GM19328 (cell line): Measurements from ENCODE around the gene ZBTB37.
"Not testable (repeated sequence)": the region's sequence is repeated elsewhere in the genome, so short reads cannot be mapped to it uniquely, and the experiment has no call there.

Source experiments
- ATAC-seq: cut with Tn5 transposase; IDR thresholded peaks from one replicate; pipeline ENCODE4 v1.9.1; 2021; ENCODE audit warnings: mild to moderate bottlenecking, moderate library complexity; ENCODE audit not compliant: unreplicated experiment

ZBTB37 gene

DNA sequence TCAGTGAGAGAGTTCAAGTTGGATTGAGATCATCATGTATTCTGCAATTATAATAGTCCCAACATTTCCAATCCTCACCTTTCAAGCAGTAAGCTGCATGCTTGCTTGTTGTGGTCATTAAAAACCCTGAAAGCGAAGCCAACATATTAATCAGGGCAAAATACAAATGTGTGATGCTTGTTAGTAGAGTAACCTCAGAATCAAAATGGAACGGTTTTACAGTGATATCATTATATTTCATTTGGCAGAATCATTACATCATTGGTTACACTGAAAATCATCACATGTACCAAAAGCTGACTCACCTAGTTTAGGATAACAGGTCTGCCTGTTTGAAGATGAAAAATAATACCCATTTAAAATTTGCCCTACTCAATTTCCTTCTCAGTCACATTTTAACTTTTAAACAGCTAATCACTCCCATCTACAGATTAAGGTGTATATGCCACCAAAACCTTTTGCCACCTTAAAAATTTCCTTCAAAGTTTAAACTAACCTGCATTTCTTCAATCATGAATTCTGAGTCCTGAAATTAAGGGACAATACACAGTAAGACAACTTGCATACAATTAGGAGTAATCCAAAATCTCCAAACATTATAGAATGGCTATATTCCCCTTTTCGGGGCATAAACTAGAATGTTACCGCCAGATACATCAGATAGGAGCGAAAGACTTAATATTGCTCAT, 3.9 kb upstream of the ZBTB37 start:
- no peak for ATAC-seq

DNA sequence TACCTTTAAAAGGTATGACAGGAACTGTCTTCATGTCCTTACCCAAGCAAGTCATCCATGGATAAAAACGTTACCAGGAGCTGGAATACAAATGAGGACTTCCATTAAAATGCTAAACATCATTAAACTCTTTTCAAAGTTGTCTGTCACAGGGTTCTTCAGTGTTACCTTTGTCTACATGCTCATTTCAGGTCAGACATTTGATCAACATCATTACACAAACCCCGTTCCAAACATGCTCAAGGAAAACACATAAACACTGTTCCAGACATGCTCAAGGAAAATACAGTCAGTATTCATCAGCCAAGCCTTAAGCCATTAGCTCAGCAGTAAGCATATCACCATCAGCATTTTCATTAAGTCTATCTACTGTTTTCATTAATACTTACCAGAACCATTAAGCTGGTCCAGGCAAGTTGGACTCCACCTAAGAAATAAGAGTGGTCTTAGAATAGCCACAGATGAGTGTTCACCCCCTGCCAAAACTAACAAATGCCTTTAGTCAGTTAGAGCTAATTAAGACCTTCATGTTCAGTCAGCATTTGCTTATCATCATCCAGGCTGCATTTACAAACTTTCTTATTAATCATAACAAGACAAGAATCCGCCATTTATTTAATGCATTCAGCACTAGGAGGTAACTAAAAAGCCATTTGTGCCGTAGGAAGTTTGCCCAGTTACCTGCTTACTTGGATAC, 2.6 kb upstream of the ZBTB37 start:
- ATAC-seq: no peak

DNA sequence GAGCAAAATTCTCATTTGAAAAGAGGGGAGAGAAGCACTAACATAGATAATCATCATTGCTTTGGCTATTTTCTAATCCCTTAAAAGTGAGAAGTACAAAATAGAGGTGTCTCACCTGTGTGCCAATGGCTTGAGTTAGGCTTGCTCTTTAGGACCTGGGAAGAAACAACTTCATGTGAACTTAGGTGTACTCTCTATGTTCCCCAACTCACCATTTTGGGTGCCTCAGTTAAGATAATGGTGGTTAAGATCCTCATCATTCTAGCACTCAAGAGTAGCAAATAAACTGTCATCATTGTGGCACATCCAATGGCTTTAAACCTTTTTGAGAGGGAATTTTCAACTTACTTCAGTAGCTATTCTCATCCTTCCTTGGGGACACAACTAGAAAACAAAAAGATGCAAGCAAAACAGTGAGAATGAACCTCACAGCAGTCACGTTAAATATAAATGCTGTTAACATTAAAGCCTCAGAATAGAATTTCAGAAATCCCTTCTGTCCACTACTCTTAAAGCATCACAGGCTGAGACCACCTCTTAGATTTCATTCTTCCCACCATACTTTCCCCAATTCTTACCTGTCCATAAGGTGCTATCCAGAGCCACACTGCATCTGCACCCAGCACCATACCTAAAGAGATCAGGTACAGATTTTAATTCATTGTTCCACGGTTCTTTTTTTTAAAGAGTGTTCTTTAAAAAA, 1.6 kb upstream of the ZBTB37 start:
- ATAC-seq: no peak

DNA sequence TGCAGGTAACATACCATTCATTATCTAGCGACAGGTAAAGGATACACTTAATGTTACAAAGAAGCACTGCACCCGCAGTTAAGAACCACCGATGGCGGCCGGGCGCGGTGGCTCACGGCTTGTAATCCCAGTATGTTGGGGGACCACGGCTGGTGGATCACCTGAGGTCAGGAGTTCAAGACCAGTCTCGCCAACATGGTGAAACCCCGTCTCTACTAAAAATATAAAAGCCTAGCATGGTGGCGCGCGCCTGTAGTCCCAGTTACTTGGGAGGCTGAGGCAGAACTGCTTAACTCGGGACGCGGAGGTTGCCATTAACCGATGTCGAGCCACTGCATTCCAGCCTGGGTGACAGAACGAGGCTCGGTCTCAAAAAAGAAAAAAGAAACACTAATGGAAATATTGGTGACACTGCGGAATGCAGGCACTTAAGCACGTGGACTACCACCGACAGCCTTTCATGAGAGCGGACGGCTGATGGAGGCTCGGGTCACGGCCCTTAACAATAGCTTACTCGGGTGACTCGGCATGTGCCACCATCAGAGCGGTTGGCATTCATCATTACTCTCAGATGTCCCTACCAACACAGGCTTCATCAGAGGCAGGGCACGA, 933 bp upstream of the ZBTB37 start:
- ATAC-seq: no peak

DNA sequence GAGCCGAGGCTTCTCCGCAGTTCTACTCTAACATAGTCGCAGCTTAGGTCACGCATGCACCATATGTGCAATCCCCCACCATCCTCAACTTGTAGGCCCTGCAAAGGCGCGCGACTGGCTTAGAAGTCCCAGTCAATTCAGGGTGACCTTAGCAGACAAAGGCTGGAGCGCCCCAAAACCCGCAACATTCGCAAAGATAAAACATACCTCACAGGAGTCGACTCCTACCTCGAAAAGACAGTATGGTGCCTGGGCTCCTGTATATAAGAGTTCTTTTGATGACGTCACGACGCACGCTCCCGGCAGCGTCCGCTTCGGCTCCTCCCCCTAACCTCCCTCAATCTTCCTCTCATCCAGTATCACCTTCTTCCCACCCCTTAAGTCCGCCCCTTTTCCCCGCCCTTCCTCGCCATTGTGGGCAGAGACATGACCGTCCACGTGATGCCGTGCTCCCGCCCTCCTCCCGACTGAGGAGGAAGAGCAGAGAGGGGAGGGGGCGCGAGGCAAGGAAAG, 371 bp upstream of the ZBTB37 start, which contains the start of gene GAS5:
GAS5 (minus strand) TSS at position 237 of the 513 bp plus-strand sequence.
- ATAC-seq: peak; percentile 83

DNA sequence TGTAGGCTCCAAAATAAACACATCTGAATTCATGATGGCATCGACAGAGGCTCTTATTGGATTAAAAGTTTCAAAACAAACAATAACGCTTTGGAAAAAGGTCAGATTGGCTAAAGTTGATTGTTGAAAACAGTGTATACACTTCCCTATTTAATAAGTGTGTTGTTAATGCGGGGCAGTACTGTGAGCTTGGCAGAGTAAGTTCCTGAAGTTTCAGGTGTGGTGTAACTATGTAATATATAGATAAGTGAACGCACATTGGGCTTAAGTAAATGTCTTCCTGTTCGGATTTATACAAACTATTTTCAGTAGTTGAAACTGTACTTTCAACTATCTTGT, 810 bp downstream of the ZBTB37 start:
- no peak for ATAC-seq

DNA sequence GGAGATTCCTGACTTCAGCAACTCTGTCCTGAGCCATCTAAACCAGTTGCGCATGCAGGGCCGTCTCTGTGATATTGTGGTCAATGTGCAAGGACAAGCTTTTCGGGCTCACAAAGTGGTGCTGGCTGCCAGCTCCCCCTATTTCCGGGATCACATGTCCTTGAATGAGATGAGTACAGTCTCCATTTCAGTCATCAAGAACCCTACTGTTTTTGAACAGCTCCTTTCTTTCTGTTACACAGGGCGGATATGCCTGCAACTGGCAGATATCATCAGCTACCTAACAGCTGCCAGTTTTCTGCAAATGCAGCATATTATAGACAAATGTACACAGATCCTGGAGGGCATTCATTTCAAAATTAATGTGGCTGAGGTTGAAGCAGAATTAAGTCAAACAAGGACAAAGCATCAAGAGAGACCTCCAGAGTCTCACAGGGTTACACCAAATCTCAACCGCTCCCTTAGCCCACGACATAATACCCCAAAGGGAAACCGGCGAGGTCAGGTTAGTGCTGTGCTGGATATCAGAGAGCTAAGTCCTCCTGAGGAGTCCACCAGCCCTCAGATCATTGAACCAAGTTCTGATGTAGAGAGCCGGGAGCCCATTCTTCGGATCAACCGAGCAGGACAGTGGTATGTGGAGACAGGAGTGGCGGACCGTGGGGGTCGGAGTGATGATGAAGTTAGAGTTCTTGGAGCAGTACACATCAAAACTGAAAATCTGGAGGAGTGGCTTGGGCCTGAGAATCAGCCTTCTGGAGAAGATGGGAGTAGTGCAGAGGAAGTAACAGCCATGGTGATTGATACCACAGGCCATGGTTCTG, 2.3 kb downstream of the ZBTB37 start:
- ATAC-seq: no peak

DNA sequence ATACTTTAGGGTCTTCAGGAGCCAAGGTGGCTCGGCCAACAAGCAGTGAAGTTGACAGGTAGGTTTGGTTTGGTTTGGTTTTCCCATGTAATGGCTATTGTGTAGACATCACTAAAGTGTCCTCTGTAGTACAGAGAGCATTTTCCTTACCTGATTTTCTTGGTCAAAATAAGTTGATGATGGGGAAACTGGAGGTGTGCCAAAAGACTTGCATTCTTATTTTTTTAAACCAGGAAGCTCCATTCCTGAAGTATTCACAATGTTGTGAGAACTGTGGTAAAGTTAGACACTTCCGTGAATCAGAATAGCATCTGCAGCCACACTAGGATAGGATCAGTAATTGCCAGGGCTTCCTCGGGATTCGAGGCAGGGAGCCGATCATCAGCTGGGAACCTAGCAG, 2.9 kb downstream of the ZBTB37 start:
- no peak for ATAC-seq

DNA sequence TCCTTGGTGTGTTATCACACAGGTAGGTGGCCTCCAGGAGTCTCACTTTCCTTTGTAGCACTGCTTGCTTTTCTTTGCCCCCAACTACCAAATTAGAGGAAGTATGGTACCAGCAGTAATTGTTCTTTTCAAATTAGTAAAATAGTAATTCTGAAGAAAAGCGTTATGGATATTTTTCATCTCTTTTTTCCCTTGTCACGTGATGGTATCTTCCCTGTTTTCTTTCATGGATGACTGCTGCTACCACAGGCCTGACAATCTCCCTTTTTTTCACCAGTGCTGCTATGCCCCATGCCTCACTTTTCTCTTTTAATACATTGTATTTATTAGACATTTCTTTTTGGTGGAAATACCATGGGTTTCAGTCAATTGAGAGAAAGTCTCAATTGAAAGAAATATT, 3.3 kb downstream of the ZBTB37 start:
- no peak for ATAC-seq

DNA sequence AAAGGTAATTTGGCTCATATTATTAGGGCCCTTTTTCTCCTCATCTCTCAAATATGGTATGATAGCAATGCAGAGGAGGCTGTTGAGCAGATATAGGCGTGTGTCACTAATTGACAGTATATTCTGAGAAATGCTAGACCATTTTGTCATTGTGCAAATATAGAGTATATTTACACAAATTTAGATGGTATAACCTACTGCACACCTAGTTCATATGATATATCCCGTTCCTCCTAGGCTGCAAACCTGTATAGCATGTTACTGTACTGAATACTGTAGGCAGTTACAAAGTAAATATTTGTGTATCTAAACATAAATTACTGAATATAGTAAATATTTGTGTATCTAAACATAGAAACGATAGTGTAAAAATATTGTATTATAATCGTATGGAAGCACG, 8.6 kb downstream of the ZBTB37 start:
- no peak for ATAC-seq

DNA sequence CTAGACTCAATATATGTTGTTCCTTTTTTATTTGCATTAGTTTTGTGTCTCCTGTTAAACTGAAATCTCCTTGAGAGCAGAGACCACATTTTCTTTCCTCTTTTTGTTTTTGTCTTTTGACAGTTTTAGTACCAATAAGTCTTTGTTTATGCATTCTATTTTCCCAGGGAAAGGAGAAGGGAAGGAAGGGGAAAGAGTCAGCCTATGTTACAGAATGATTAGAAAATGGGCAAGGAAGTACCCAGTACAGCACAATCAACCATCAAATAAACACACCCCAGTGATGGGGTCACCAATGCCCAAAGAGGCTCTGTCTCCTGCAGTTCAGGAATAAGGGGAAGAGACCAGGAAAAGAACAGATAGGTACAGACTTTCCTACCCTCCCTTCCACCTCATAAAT, 10.1 kb downstream of the ZBTB37 start:
- no peak for ATAC-seq

DNA sequence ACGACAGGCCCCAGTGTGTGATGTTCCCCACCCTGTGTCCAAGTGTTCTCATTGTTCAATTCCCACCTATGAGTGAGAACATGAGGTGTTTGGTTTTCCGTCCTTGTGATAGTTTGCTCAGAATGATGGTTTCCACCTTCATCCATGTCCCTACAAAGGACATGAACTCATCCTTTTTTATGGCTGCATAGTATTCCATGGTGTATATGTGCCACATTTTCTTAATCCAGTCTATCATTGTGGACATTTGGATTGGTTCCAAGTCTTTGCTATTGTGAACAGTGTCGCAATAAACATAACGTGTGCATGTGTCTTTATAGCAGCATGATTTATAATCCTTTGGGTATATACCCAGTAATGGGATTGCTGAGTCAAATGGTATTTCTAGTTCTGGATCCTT, 12.9 kb downstream of the ZBTB37 start:
- not testable (repeated sequence) for ATAC-seq

DNA sequence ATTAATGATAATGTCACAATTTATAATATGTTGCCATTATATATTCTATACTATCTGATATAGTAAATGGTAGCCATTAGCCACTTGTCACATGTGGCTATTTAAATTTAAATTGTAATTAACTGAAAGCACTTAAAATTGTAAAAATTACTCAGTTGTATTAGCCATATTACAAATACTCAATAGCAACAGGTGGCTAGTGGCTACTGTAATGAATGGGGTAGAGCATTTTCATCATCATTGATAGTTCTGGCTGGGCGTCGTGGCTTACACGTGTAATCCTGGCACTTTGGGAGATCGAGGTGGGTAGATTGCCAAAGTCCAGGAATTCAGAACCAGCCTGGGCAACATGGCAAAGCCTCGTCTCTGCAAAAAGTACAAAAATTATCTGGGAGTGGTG, 16.5 kb downstream of the ZBTB37 start:
- no peak for ATAC-seq

DNA sequence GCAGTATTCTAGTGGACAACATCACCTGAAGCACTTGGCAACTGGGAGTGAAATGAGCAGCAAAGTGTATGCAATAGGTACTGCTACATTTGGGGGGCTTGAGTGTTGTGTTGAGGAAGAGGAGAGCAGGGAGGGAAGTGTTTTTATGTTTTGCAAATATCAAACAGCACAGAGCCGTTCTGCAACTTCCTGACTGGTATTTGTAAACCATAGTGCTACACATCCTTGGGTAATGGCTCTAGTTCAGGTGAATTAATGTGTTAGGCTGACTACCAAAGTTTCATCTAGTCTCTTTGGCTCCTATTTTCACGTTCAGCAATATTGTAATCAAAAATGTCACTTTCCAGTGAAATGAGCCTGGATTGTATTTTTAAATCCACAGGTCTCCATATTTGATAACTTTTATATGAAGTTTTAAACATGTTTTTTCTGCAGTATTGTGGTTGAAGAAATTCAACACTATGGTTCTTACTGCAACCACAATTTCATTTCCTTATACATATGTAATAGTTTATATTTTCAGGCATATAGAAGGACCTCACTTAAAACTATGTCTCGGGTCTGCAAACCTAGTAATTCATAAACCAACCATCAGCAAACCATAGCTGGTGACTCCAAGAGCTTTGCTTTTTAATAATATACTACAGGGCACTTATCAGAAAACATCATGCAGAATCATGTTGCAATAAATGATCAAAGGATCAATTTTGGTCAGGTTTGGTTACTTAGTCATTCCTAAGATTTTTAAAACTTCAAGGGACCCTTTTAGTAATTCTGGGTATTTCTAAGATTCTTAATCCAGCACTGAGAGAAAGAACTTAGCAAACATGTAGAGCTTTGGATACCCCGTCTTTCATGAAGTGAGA, 18.8 kb downstream of the ZBTB37 start:
- no peak for ATAC-seq

DNA sequence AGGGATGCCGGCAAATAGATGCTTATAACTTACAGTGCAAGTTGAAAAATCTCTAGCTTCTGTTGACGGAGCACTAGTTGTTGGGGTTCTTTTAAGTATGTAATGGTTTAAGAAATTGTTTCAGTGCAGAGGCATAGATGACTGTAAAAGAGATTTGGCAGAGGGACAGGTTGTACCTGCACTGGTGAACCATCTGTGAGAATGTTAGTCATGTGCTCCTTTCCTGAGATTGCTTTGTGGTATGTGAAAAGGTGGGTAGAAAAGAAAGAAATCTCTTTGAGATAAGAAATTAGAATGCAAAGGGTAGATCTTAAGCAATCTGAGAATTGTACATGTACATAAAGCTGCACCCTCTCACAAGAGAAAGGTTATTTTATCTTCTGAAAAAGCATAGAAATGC, 19.4 kb downstream of the ZBTB37 start:
- no peak for ATAC-seq

DNA sequence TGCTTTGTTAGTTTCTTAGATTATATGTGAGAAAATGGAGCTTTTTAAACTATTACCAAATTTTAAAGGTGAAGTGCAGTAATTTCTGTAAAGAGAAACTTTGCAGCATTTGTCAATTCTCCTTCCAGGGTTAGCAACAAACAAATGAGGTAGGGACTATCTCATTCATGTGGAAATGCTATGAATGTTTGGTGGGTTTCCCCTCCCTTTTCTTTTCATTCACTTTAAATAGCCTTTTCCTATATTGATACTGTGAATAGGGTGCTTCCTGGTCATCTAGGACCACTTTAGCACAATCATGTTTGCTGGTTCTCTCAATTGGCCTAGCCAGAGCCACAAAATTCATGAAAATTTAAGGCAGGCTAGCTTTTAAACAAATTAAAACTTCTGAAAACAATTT, 20.6 kb downstream of the ZBTB37 start:
- no peak for ATAC-seq

DNA sequence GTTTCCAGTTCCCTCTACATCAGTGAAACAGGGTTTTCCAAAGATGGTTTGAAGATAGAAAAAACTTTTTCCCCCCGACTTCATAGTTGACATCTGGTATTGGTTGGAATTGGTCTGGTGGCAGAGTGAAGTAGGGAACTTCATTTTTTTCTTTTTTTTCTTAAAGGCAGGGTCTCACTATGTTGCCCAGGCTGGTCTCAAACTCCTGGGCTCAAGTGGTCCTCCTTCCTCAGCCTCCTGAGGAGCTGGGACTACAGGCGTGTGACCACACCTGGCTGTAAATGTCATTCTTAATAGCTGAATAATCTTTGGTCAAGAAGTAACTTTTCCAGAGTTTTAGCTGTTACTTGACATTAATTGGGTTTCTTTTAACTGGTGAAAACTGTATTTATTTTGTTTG, 21.7 kb downstream of the ZBTB37 start:
- no peak for ATAC-seq

DNA sequence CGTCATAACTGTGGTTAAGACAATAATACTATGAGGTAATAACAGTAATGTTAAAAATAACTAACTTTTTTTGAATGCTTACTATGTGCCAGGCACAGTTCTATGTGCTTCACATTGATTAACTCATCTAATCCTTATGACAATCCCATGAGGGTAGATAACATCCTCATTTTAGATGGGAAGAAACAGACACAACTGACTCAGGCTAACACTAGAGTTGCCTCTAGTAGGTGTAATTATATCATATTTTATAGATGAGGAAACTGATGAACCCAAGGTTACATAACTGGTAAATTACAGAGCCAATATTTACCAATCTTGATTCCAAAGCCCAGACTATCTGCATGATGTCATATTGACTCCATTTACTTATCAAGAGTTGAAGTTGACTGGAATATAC, 25.4 kb downstream of the ZBTB37 start:
- no peak for ATAC-seq

DNA sequence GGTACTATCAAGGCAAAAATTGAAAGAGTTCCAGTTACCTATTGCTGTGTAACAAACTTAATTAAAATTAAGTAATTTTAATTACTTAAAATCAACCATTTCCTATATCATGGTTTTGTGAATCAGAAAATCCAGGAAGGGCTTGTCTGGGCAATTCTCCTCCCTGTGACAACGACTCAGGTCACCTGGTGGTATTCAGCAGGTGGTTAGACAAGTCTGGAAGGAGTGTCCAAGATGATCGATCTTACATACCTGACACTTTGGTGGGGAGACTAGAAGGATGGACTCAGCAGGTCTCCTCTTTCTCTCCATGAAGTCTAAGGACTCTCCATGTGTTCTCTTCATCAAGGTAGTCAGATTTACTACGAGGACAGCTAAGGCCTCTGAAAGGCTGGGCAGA, 26.0 kb downstream of the ZBTB37 start:
- ATAC-seq: no peak

DNA sequence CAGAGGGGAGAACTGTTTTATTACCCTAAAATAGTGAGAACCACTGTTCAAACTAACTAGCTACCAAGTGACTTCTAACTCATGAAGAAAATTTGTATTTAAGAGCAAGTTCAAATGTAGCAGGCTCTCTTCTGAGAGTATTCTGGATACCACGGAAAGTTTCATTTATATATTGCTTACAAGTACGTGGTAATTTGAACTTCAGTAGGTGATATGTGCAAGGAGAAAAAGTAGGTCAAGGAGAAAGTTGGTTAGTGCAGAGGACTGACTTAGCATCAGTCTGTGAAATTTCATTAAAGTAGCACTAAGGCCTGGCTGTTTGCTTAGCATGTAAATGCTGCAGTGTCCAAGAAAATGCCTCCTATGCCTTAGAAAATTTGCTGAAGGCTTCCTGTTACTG, 32.2 kb downstream of the ZBTB37 start:
- ATAC-seq: no peak
